ENCODE measurements around the gene RAB10. TPM values are rescaled to one million over a fixed set of nuclear protein-coding genes. Genes with fewer than 3 reads are reported as not detected.

The RAB10 gene
- total RNA-seq, 1 donor from 2014 or later = 455 TPM

- no peak for ATAC-seq
These were observed 149.2 kb downstream of the RAB10 start for GRCh38 chr2:26182887-26183630.

DNA sequence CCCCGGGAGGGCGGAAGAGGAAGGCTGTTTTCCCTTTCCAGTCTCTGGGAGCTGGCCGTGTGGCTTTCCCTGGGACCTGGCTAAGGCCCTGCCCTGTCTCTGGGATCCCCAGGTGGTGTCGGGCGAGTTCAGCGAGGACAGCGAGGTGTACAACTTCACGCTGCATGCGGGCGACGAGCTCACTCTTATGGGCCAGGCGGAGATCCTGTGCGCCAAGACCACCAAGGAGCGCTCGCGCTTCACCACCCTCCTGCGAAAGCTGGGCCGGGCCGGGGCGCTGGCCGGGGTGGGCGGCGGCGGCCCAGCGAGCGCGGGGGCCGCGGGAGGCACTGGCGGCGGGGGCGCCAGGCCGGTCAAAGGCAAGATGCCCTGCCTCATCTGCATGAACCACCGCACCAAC, 150.2 kb downstream of the RAB10 start:
- no peak for ATAC-seq

GRCh38 chr2:26184555-26185303, 150.8 kb downstream of the RAB10 start:
- ATAC-seq = peak; percentile 77

GRCh38 chr2:26185304-26185928, 151.5 kb downstream of the RAB10 start:
- no peak for ATAC-seq

- ATAC-seq = no peak
These were observed 152.3 kb downstream of the RAB10 start for GRCh38 chr2:26185954-26186770.

Other genes starting within 250 kb of the RAB10 start
- gene ASXL2, start 155.6 kb upstream of the RAB10 start, total RNA-seq = 21.4 TPM
- 3.0 TPM for gene KIF3C, start 51.6 kb upstream of the RAB10 start, total RNA-seq
- gene GAREM2, start 139.0 kb downstream of the RAB10 start, total RNA-seq = 0.68 TPM
- gene HADHA, start 210.5 kb downstream of the RAB10 start, total RNA-seq = 109 TPM
- gene HADHB, start 210.9 kb downstream of the RAB10 start, total RNA-seq = 104 TPM

All from esophagus mucosa (tissue), 1 donor.